Activated naive CD8-positive, alpha-beta T cell treated with anti-CD3 and anti-CD28 coated beads, Interleukin-2, amount 10 ng/mL, durations not matched to agents 7 days and 5 days (primary cell): ENCODE data around the gene WNT7A. TPM values are rescaled to one million over a fixed set of nuclear protein-coding genes. Genes with fewer than 3 reads are reported as not detected.

Experiments used
- ATAC-seq: fragments of 150-1000 bp; cut with Tn5 transposase; one replicate; pipeline ENCODE4 v1.10.0; 2021; ENCODE audit warnings: low read depth, moderate library complexity
- POLR2A ChIA-PET: fragments of 350-600 bp; sonication (Branson Sonifier 250); formaldehyde crosslinking; loops from one replicate; lab custom pipeline; 2021; ENCODE audit warnings: antibody characterized with exemption; lab: Charles Lee
- DNase-seq: peaks from one replicate; pipeline ENCODE4 v3.0.0; 2021
- H3K27ac Mint-ChIP-seq: one replicate; pipeline ENCODE4 v1.8.0; 2022; ENCODE audit warnings: mild to moderate bottlenecking, mixed read lengths
- H3K27me3 Mint-ChIP-seq: one replicate; pipeline ENCODE4 v1.8.0; 2022; ENCODE audit warnings: mild to moderate bottlenecking, moderate library complexity, mixed read lengths
- H3K36me3 Mint-ChIP-seq: one replicate; pipeline ENCODE4 v1.8.0; 2021; ENCODE audit warnings: mild to moderate bottlenecking, mixed read lengths
- H3K4me1 Mint-ChIP-seq: one replicate; pipeline ENCODE4 v1.8.0; 2021; ENCODE audit warnings: mixed read lengths
- H3K4me3 Mint-ChIP-seq: one replicate; pipeline ENCODE4 v1.8.0; 2022; ENCODE audit warnings: mild to moderate bottlenecking, moderate library complexity, mixed read lengths
- H3K9me3 Mint-ChIP-seq: one replicate; pipeline ENCODE4 v1.8.0; 2021; ENCODE audit warnings: mixed read lengths
- total RNA-seq, 2 experiments: library from RNA; stranded (reverse); gene quantifications; one replicate each; pipeline ENCODE4 v1.2.3, GENCODE V29; 2021

WNT7A gene
- total RNA-seq, 2 experiments from 2014 or later, result 1.5 TPM

DNA sequence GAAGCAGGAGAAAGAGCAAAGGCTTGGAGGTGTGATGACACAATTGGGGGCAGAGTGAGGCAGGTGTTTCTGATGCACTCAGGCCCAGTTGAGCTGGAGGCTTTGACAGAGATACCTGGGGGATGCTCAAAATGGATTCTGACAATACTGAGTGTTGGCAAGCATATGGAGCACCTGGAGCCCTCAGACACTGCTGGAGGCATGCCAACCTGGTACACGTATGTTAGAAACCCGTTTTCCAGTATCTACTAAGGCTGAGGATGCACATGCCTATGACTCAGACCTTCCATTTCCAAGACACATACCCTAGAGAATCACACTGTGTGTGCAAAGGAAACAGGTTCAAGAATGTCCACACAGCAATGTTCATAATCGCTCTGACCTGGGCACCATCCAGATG is 58.7 kb downstream of the WNT7A start:
- Mint-ChIP-seq H3K27ac (no peak overlapping the region), H3K36me3 (peaks cover 2% of the 10 kb centered on the region), H3K9me3 (peaks cover 11% of the 10 kb centered on the region), H3K4me3 (no peak overlapping the region), H3K27me3 (no peaks in the 10 kb centered on the region), H3K4me1 (no peaks in the 10 kb centered on the region)
- POLR2A ChIA-PET, result no interaction called here
- DNase-seq (no peak), ATAC-seq (no peak)

DNA sequence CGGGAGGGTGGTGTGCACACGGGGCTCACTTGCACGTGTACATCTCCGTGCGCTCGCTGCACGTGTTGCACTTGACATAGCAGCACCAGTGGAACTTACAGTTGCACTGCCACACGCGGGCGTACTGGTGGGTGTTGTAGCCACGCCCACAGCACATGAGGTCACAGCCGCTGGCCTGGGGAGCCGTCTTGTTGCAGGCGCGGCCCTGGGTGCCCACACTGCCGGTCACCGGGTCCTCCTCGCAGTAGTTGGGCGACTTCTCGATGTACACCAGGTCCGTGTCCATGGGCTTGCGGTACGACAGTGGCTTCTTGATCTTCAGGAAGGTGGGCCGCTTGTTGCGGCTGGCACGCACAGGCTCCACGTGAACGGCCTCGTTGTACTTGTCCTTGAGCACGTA is 61.0 kb downstream of the WNT7A start:
- Mint-ChIP-seq H3K27ac (no peak overlapping the region), H3K4me3 (no peak overlapping the region), H3K36me3 (peaks cover 7% of the 10 kb centered on the region), H3K4me1 (no peaks in the 10 kb centered on the region), H3K27me3 (no peaks in the 10 kb centered on the region), H3K9me3 (peaks cover 21% of the 10 kb centered on the region)
- POLR2A ChIA-PET, result no interaction called here
- DNase-seq (no peak), ATAC-seq (no peak)

- Mint-ChIP-seq H3K36me3 (peaks cover 7% of the 10 kb centered on the region), H3K9me3 (peaks cover 29% of the 10 kb centered on the region), H3K27ac (no peak overlapping the region), H3K4me1 (no peaks in the 10 kb centered on the region), H3K27me3 (no peaks in the 10 kb centered on the region), H3K4me3 (no peak overlapping the region)
- ATAC-seq (no peak), DNase-seq (no peak)
- POLR2A ChIA-PET, result no interaction called here
Measured at GRCh38 chr3:13815088-13815683, 64.7 kb downstream of the WNT7A start.

DNA sequence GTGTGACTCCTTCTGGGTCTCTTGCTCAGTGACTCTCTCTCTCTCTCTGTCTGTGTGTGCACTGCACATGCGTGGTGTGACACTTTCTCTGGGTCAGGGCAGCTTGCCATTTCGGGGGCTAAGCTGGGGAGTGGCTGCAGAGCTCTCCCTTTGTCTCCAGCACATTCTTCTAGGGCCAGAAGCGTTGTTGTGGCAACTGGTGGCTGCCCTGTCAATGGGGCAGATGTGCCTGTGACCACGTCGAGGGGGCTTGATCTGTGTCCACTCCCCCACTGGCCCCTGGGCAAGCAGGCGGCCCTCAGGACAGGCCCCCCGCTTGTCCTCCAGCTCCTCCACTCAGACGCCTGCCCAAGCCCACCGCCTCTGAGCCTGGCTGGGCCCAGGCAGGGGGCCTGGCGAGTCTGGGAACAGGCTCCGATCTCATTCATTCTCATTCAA is 67.8 kb downstream of the WNT7A start:
- POLR2A ChIA-PET, result no interaction called here
- Mint-ChIP-seq H3K4me3 (no peak overlapping the region), H3K27me3 (no peaks in the 10 kb centered on the region), H3K9me3 (peaks cover 24% of the 10 kb centered on the region), H3K27ac (no peak overlapping the region), H3K36me3 (peaks cover 7% of the 10 kb centered on the region), H3K4me1 (no peaks in the 10 kb centered on the region)
- DNase-seq (no peak), ATAC-seq (no peak)

- Mint-ChIP-seq H3K9me3 (peaks cover 22% of the 10 kb centered on the region), H3K27me3 (no peaks in the 10 kb centered on the region), H3K4me3 (no peak overlapping the region), H3K4me1 (no peaks in the 10 kb centered on the region), H3K36me3 (peaks cover 6% of the 10 kb centered on the region), H3K27ac (no peak overlapping the region)
- no peak for ATAC-seq
- POLR2A ChIA-PET, result no interaction called here
- no peak for DNase-seq
Measured at GRCh38 chr3:13811614-13812013, 68.3 kb downstream of the WNT7A start.

GRCh38 chr3:13808550-13808949 is 71.3 kb downstream of the WNT7A start:
- Mint-ChIP-seq H3K27me3 (peaks cover 4% of the 10 kb centered on the region), H3K4me3 (no peak overlapping the region), H3K36me3 (no peaks in the 10 kb centered on the region), H3K27ac (no peak overlapping the region), H3K9me3 (peaks cover 6% of the 10 kb centered on the region), H3K4me1 (no peaks in the 10 kb centered on the region)
- POLR2A ChIA-PET, result no interaction called here
- DNase-seq (no peak), ATAC-seq (no peak)

GRCh38 chr3:13801361-13802204 is 78.3 kb downstream of the WNT7A start:
- ATAC-seq, result no peak
- Mint-ChIP-seq H3K4me3 (no peak overlapping the region), H3K27ac (no peak overlapping the region), H3K27me3 (peaks cover 4% of the 10 kb centered on the region), H3K4me1 (peaks cover 3% of the 10 kb centered on the region), H3K9me3 (peaks cover 2% of the 10 kb centered on the region), H3K36me3 (no peaks in the 10 kb centered on the region)
- DNase-seq, result no peak
- POLR2A ChIA-PET, result no interaction called here

DNA sequence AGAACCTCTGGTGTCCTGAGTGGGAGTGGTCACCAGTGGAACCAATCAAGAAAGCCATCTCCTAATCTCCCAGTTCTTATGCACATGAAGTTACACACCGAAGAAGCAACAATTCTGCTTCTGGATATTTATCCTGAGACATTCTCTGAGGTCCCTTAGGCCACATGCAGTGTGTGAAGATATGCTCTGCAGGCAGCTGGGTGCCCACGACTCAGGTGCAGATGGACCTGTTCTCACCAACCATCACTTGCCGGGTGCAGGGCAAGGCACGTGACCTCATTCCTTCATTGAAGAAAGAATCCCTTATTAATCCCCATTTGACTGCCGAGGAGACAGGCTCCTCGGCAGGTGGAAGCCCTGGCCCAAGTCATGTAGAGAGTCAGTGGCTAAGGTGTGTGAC is 79.8 kb downstream of the WNT7A start:
- Mint-ChIP-seq H3K36me3 (no peaks in the 10 kb centered on the region), H3K27ac (no peak overlapping the region), H3K27me3 (no peaks in the 10 kb centered on the region), H3K4me1 (peaks cover 3% of the 10 kb centered on the region), H3K9me3 (peaks cover under 1% of the 10 kb centered on the region), H3K4me3 (no peak overlapping the region)
- POLR2A ChIA-PET, result no interaction called here
- ATAC-seq (no peak), DNase-seq (no peak)

GRCh38 chr3:13798401-13798800 is 81.5 kb downstream of the WNT7A start:
- H3K4me1 Mint-ChIP-seq, result peaks cover 3% of the 10 kb centered on the region
- no peak for DNase-seq
- no peak overlapping the region for H3K27ac Mint-ChIP-seq
- H3K27me3 Mint-ChIP-seq, result no peaks in the 10 kb centered on the region
- no peaks in the 10 kb centered on the region for H3K9me3 Mint-ChIP-seq
- H3K36me3 Mint-ChIP-seq, result no peaks in the 10 kb centered on the region
- H3K4me3 Mint-ChIP-seq, result no peak overlapping the region
- ATAC-seq, result no peak
- POLR2A ChIA-PET, result no interaction called here

DNA sequence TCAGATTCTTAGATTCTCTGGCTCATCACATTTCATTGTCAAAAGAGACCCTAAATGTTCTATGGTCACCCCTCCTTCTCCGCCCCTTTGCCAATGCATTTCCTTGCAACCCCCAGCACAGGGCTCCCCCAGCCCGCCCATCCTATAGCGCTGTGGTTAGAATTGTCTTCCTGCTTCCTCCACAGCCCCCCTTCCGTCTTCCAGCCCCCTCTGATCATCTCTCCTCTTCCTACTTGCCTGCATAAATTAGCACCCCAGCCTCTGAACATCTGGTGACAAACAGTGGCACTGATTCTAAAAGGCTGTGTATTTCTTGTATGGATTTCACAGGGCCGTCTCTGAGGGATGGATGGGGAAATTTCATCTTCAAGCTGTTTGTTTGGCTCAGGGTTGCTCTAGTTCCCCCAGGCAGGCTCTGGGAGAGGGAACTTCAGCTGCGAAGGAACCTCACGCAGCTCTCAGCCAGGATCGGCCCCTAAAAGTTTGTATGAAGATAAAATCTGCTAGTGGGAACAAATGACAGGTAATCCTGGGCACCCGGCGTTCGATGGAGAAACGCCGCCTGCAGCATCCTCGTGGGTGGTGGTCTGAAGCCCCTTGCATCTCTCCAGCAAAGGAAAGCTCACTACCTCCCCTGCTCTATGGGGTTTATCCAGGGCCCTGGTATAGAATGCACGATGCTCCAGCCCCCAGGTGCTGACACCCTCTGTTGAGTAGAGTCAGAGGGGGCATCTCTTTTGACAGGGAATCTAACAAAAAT is 83.0 kb downstream of the WNT7A start:
- POLR2A ChIA-PET, result no interaction called here
- Mint-ChIP-seq H3K36me3 (no peaks in the 10 kb centered on the region), H3K27ac (no peak overlapping the region), H3K4me3 (no peak overlapping the region), H3K27me3 (no peaks in the 10 kb centered on the region), H3K9me3 (no peaks in the 10 kb centered on the region), H3K4me1 (peaks cover 3% of the 10 kb centered on the region)
- no peak for ATAC-seq
- DNase-seq, result no peak

DNA sequence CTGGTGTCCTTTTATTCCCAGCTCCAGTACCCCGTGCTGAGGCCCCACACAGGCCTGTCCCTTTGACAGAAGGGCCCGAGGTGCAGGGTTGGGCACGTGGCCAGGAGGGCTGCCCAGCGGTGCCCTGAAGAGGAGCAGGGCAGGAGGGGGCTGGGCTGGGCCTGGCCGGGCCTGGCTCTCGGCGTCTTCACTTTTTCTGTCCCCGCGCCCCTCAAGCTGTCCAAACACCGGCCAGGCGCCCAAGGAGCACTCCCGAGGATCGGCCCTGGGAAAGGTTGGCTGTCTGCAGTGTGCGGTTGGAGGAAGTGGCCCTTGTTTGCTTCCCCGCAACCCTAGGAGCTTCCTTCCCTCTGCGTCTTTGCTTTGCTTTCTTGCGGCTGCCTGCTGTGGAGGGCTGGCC is 84.1 kb downstream of the WNT7A start:
- DNase-seq, result no peak
- no peak for ATAC-seq
- peaks cover 3% of the 10 kb centered on the region for H3K4me1 Mint-ChIP-seq
- no peak overlapping the region for H3K4me3 Mint-ChIP-seq
- no peaks in the 10 kb centered on the region for H3K36me3 Mint-ChIP-seq
- POLR2A ChIA-PET, result no interaction called here
- peaks cover under 1% of the 10 kb centered on the region for H3K27me3 Mint-ChIP-seq
- H3K9me3 Mint-ChIP-seq, result no peaks in the 10 kb centered on the region
- no peak overlapping the region for H3K27ac Mint-ChIP-seq

- POLR2A ChIA-PET, result no interaction called here
- Mint-ChIP-seq H3K27me3 (peaks cover 3% of the 10 kb centered on the region), H3K27ac (no peak overlapping the region), H3K36me3 (no peaks in the 10 kb centered on the region), H3K4me3 (no peak overlapping the region), H3K9me3 (no peaks in the 10 kb centered on the region), H3K4me1 (peaks cover 3% of the 10 kb centered on the region)
- DNase-seq, result no peak
- no peak for ATAC-seq
Measured at GRCh38 chr3:13794322-13794721, 85.5 kb downstream of the WNT7A start.

- no peaks in the 10 kb centered on the region for H3K36me3 Mint-ChIP-seq
- no peak for DNase-seq
- H3K27me3 Mint-ChIP-seq, result peaks cover 3% of the 10 kb centered on the region
- no peak overlapping the region for H3K4me3 Mint-ChIP-seq
- no peaks in the 10 kb centered on the region for H3K9me3 Mint-ChIP-seq
- H3K4me1 Mint-ChIP-seq, result peaks cover 3% of the 10 kb centered on the region
- H3K27ac Mint-ChIP-seq, result no peak overlapping the region
- POLR2A ChIA-PET, result no interaction called here
- ATAC-seq, result no peak
Measured at GRCh38 chr3:13793451-13793850, 86.4 kb downstream of the WNT7A start.
